PC-3 (cell line): Measurements from ENCODE around the gene ECD.

ENCODE experiments used
- CTCF ChIP-seq: fragments of 300-600 bp; sonication (generic); conservative IDR thresholded peaks from 2 replicates; pipeline ENCODE4 v1.5.1; 2017; ENCODE audit warnings: antibody characterized with exemption, low read depth, mild to moderate bottlenecking, low read length
- EZH2 ChIP-seq: fragments of 300-600 bp; sonication (generic); IDR thresholded peaks from one replicate; pipeline ENCODE4 v1.6.1; 2017; ENCODE audit warnings: antibody characterized with exemption, mild to moderate bottlenecking, low read length; ENCODE audit not compliant: unreplicated experiment
- EZH2phosphoT487 ChIP-seq: fragments of 300-600 bp; sonication (generic); IDR thresholded peaks from 2 replicates; pipeline ENCODE4 v1.6.1; 2018; ENCODE audit warnings: mild to moderate bottlenecking, antibody characterized with exemption, low read length, borderline replicate concordance

- TF ChIP-seq CTCF = no peak
- TF ChIP-seq EZH2 = no peak
- TF ChIP-seq EZH2phosphoT487 = no peak
Measured at GRCh38 chr10:73141603-73142002, 26.2 kb downstream of the ECD start.
